ENCODE measurements around the gene HMGB1. TPM values are rescaled to one million over a fixed set of nuclear protein-coding genes. Genes with fewer than 3 reads are reported as not detected.
A peak's percentile ranks its signal among the peaks of the same experiment; 100 is the strongest.
"Not testable (repeated sequence)": the region's sequence is repeated elsewhere in the genome, so short reads cannot be mapped to it uniquely, and the experiment has no call there.

Gene HMGB1
- total RNA-seq, 3 donors from 2014 or later: 178 to 303 (median 259) TPM

DNA sequence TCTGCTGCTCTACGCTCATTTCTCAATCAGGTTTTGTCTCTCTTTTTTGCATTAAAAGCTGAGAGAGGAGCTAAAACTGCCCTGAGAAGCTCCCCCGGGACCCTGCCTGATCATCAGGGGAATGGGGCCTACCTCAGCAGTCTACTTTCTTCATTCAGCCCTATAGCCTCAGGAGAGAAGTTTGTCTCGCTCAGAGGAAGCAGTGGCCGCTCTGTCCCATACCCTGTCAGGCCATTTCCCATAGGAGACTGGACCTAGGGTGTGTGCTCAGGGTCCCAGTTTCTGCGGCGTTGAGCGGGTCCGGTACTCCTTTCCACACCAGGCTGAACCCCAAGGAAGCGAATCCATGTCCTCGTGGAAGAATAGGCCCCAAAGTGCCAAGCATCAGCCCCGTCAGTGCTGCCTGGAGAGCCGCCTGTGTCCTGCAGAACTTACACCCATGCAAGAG is 21.8 kb downstream of the HMGB1 start:
- intact Hi-C loops (cut with DNase I, micrococcal nuclease): no loop called here
- no peaks in the 10 kb centered on the region for H3K9me3 ChIP-seq
- DNase-seq (no peak), ATAC-seq (peak; percentile 3)
- H3K4me3 ChIP-seq: no peak overlapping the region
- H3K36me3 ChIP-seq (ENCODE audit: low read depth): no peaks in the 10 kb centered on the region
- TF ChIP-seq, protein P1, sequence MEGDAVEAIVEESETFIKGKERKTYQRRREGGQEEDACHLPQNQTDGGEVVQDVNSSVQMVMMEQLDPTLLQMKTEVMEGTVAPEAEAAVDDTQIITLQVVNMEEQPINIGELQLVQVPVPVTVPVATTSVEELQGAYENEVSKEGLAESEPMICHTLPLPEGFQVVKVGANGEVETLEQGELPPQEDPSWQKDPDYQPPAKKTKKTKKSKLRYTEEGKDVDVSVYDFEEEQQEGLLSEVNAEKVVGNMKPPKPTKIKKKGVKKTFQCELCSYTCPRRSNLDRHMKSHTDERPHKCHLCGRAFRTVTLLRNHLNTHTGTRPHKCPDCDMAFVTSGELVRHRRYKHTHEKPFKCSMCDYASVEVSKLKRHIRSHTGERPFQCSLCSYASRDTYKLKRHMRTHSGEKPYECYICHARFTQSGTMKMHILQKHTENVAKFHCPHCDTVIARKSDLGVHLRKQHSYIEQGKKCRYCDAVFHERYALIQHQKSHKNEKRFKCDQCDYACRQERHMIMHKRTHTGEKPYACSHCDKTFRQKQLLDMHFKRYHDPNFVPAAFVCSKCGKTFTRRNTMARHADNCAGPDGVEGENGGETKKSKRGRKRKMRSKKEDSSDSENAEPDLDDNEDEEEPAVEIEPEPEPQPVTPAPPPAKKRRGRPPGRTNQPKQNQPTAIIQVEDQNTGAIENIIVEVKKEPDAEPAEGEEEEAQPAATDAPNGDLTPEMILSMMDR (IDR thresholded peaks at IDR 0.05): no peak
- H3K4me1 ChIP-seq (ENCODE audit: low read depth): peaks cover 3% of the 10 kb centered on the region

DNA sequence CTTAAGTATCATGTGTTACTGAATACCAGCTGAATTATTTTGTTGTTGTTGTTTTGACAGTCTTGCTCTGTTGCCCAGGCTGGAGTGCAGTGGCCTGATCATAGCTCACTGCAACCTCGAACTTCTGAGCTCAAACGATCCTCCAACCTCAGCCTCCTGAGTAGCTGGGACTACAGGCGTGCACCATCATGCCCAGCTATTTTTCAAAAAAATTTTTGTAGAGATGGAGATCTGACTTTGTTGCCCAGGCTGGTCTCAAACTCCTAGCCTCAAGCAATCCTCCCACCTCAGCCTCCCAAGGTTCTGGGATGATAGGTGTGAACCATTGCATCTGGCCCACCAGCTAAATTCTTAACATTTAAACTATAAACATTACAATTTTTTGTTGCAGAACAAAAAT is 22.2 kb downstream of the HMGB1 start:
- intact Hi-C loops (cut with DNase I, micrococcal nuclease); H3K9me3 ChIP-seq; DNase-seq; H3K4me3 ChIP-seq; H3K4me1 ChIP-seq (ENCODE audit: low read depth); ATAC-seq; H3K36me3 ChIP-seq (ENCODE audit: low read depth): not testable (repeated sequence)

DNA sequence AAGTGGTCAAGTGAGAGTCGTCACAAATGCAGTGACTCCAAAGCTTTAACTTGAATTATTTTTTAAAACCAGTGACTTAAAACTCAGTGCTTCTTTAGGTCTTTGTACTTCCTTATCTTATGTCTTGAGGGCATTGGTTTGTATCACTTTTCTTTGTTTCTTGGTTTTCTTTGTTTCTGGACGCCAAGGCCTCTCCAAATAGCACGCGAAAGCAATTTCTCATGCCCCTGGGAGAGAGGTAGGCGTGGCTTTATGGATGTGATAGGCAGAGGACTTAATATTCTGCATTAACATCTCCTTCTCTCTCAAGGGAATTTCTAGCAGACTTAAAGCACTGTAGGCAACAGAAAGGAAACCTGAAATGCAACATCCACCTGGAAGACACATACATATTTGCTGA is 22.8 kb downstream of the HMGB1 start:
- no peaks in the 10 kb centered on the region for H3K9me3 ChIP-seq
- peaks cover 3% of the 10 kb centered on the region for H3K4me1 ChIP-seq (ENCODE audit: low read depth)
- no peak overlapping the region for H3K4me3 ChIP-seq
- ATAC-seq (no peak), DNase-seq (no peak)
- TF ChIP-seq, protein P1 (IDR thresholded peaks at IDR 0.05): no peak
- intact Hi-C loops (cut with DNase I, micrococcal nuclease): no loop called here
- no peaks in the 10 kb centered on the region for H3K36me3 ChIP-seq (ENCODE audit: low read depth)

DNA sequence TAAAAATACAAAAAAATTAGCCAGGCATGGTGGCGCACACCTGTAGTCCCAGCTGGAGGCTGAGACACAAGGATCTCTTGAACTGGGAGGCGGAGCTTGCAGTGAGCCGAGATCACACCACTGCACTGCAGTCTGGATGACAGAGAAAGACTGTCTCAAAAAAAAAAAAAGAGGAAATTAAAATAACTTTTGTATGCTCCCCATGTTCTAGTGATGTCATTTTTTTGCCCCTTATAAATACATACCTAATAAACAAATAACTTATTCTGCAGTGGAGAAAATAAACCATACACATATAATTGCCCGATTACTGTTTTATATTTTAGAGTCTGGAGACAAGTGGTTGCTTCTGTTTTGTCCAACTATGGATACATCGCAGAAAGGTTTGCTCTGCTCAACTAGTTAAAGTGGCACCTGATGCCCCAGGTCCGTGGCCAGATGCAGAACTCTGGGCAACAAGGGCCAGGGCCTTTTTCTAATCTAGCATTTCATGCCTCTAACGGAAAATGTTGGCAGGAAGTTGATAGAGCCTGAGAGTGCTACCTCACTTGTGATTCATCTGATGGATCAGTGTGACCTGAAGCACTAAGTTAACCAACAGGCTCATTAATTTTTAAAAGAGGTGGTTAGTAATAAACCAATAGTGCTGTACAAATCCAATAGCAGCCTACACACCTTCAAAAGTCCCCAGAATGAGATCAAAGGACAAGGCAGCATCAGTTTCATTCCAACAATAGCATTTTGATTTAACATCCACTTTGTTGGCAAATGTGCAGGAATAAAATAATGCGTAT is 24.6 kb downstream of the HMGB1 start:
- no peak overlapping the region for H3K4me3 ChIP-seq
- H3K9me3 ChIP-seq: no peaks in the 10 kb centered on the region
- intact Hi-C loops (cut with DNase I, micrococcal nuclease): no loop called here
- ATAC-seq: no peak
- no peaks in the 10 kb centered on the region for H3K36me3 ChIP-seq (ENCODE audit: low read depth)
- no peak for DNase-seq
- peaks cover 3% of the 10 kb centered on the region for H3K4me1 ChIP-seq (ENCODE audit: low read depth)
- TF ChIP-seq, protein P1 (IDR thresholded peaks at IDR 0.05): no peak

DNA sequence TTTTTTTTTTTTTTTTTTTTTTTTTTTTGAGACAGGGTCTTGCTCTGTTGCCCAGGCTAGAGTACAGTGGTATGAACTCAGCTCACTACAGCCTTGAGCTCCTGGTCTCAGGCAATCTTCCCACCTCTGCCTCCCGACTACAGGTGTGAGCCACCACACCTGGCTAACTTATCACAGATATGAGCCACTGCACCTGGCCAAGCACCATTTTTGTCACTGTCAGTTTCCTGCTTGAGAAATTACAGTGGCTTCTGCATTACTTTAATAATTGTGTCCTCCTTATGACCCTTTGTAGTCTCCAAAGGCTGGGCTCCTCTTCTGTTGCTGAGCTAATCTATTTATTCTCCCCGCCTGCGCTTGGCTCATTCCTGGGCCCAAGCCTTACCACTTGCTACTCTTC is 27.4 kb downstream of the HMGB1 start:
- DNase-seq: no peak
- ATAC-seq: no peak
- Histone ChIP-seq H3K4me1 (ENCODE audit: low read depth) (no peaks in the 10 kb centered on the region), H3K4me3 (no peak overlapping the region), H3K9me3 (no peaks in the 10 kb centered on the region), H3K36me3 (ENCODE audit: low read depth) (no peaks in the 10 kb centered on the region)
- intact Hi-C loops (cut with DNase I, micrococcal nuclease): no loop called here
- TF ChIP-seq, protein P1 (IDR thresholded peaks at IDR 0.05): no peak

DNA sequence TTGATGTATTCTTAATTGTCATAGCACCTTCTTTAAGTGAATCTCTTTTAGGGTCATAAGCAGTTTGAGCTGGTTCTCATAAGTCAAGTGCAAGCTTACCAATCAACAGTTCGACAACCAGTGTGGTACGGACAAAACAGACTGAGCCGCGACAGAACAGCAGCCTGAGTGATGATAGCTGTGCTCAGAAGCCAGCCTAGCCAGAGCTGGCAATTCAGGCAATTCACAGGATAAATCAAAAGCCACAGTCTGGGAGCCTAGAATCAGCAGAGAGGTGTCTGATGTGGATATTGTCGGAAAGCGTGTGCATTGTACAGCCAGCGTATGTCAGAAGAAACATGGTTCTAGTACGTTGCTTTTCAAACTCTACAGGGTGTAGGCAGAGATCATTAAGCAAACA is 28.6 kb downstream of the HMGB1 start:
- Histone ChIP-seq H3K36me3 (ENCODE audit: low read depth) (no peaks in the 10 kb centered on the region), H3K4me1 (ENCODE audit: low read depth) (no peaks in the 10 kb centered on the region), H3K4me3 (no peak overlapping the region), H3K9me3 (no peaks in the 10 kb centered on the region)
- TF ChIP-seq, protein P1 (IDR thresholded peaks at IDR 0.05): no peak
- no peak for DNase-seq
- intact Hi-C loops (cut with DNase I, micrococcal nuclease): no loop called here
- ATAC-seq: no peak

All from mucosa of descending colon (tissue), 3 donors.